ENCODE data around the gene RNASET2.

RNASET2 gene

DNA sequence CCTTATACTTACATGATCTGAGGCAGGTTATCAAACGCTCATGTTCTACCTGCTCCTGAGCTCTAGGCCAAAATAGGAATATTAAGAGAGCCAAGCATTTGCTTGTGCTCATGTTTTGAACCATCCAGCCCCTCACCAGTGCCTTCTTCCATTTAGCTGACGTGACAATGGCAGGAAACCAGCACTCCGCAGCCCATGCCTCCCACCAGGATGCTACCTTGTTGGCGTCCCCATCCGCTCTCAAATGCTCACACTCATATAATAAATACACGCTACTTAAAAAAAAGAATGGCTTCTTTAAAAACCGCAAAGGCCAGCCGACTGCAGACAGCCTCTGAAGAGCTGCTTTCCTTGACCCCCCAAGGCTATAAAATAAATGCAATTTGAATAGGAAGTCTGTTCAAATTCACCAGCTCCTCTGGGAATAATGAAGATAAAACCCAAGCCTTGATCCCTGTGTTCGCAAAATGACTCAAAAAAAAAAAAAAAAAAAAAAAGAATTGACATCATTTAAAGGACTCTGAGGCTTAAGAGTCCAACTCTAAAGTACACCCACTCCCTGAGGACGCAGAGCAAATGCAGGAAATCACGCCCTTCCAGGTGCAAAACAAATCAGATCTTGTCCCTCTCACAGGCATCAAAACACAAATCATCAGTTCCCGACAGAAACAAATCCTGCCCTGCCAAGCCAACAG is 29.0 kb downstream of the RNASET2 start:
- DNase-seq (ENCODE audit: low read depth) = no peak
- no peak overlapping the region for H3K4me3 ChIP-seq (ENCODE audit: low read length)
- TF ChIP-seq, protein P1, sequence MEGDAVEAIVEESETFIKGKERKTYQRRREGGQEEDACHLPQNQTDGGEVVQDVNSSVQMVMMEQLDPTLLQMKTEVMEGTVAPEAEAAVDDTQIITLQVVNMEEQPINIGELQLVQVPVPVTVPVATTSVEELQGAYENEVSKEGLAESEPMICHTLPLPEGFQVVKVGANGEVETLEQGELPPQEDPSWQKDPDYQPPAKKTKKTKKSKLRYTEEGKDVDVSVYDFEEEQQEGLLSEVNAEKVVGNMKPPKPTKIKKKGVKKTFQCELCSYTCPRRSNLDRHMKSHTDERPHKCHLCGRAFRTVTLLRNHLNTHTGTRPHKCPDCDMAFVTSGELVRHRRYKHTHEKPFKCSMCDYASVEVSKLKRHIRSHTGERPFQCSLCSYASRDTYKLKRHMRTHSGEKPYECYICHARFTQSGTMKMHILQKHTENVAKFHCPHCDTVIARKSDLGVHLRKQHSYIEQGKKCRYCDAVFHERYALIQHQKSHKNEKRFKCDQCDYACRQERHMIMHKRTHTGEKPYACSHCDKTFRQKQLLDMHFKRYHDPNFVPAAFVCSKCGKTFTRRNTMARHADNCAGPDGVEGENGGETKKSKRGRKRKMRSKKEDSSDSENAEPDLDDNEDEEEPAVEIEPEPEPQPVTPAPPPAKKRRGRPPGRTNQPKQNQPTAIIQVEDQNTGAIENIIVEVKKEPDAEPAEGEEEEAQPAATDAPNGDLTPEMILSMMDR (IDR thresholded peaks at IDR 0.05; ENCODE audit: insufficient read depth, low read depth, low read length, missing control alignments) = no peak

DNA sequence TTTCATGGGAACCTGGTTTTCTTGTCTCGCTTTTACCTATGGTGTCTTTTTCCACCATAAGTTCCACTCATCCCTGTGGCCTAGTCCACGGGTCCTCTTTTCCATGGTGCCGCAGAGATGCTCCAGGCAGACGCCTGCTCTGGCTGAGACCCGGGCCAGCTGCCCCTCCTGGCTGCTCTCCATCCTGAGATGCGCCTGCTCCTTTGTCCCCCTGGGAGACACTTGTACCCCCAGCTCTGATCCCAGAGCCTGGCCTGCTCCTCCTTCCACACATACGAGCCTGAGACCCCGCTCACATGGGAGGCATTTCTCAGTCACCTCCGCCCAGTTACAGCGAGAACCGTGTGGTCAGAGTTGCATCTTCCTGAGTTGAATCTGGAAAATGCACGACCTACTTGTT is 29.6 kb downstream of the RNASET2 start:
- TF ChIP-seq, protein P1 (IDR thresholded peaks at IDR 0.05; ENCODE audit: insufficient read depth, low read depth, low read length, missing control alignments) = no peak
- H3K4me3 ChIP-seq (ENCODE audit: low read length) = no peak overlapping the region
- DNase-seq (ENCODE audit: low read depth) = no peak

DNA sequence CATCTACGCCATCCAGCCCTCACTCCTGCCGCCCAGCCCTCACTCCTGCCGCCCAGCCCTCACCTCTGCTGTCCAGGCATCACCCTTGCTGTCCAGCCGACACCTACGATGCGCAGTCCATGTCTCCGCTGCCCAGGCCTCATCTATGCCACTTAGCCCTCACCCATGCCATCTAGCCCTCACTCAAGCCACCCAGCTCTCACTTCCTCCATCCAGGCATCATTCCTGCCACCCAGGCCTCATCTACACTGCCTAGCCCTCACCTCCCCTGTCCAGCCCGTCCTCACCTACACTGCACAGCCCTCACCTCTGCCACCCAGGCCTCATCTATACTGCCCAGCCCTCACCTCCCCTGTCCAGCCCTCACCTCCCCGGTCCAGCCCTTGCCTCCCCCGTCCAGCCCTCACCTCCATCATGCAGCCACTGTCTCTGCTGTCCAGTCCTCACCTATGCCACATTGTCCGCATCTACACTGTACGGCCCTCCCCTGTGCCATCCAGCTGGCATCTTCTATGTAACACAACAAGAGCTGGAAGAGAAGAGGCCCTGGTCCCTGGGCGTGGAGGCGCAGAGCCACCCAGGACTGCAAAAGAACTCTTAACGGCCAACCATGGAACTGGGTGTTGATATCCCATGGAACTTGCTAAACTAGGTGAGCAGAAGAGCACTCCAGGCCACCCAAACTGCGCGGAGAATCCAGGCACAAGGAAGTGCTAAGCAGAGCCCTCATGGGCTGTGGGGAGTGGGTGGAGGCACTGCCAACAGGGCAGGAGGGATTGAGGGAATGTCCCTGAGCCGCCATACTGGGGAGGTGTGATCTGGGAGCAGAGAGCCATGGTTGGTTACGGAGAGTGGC is 31.0 kb downstream of the RNASET2 start:
- no peak overlapping the region for H3K4me3 ChIP-seq (ENCODE audit: low read length)
- TF ChIP-seq, protein P1 (IDR thresholded peaks at IDR 0.05; ENCODE audit: insufficient read depth, low read depth, low read length, missing control alignments) = no peak
- DNase-seq (ENCODE audit: low read depth) = no peak

DNA sequence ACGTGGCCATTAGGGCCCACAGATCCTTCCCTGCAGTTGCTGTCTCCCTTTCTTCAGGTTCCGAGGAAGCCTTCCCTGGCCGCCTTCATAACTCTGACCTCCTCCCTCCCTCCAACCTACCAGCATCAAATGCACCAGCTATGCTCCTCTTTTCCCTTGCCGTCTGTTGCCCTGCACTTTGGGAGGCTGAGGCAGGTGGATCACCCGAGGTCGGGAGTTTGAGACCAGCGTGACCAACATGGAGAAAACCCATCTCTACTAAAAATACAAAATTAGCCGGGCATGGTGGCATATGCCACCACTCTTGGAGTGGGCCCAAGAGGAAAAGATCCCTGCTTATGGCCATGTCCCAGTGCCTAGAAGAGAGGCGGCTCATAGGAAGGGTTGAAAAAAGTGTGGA is 31.8 kb downstream of the RNASET2 start:
- no peak overlapping the region for H3K4me3 ChIP-seq (ENCODE audit: low read length)
- TF ChIP-seq, protein P1 (IDR thresholded peaks at IDR 0.05; ENCODE audit: insufficient read depth, low read depth, low read length, missing control alignments) = no peak
- DNase-seq (ENCODE audit: low read depth) = no peak

DNA sequence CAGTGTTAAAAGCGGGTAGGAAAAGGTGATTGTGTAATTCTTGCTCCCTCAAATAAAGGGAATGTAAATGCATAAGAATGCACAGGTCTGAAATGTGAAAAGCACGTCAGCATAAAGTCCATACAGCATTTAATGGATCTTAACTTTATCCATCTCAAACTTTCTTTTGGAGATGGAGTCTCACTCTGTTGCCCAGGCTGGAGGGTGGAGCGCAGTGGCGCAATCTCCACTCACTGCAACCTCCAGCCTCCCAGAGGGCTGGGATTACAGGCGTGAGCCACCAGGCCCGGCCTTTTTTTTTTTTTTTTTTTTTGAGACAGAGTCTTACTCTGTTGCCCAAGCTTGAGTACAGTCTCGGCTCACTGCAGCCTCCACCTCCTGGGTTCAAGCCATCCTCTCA is 33.4 kb downstream of the RNASET2 start:
- no peak overlapping the region for H3K4me3 ChIP-seq (ENCODE audit: low read length)
- no peak for DNase-seq (ENCODE audit: low read depth)
- TF ChIP-seq, protein P1 (IDR thresholded peaks at IDR 0.05; ENCODE audit: insufficient read depth, low read depth, low read length, missing control alignments) = no peak

DNA sequence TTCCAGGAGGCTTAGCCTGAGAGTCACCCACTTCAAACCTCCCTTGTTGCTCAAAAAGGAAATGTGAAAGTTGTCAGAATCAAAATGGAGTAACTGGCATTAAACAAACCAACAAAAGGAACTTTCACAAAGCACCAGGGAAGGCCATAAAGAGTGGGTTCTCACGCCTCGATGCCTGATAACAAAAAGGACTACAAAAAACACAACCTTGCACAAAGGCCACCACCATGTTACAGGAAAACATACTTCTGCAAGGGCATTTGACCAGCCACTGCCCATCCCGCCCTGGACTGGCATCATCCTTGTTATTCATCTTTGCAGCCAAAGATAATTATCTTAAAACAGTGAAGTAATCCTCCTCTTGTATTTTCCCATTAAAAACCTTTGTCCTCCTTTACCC is 34.8 kb downstream of the RNASET2 start:
- DNase-seq (ENCODE audit: low read depth) = no peak
- TF ChIP-seq, protein P1 (IDR thresholded peaks at IDR 0.05; ENCODE audit: insufficient read depth, low read depth, low read length, missing control alignments) = no peak

More for the DNA sequence above, 34.8 kb downstream of the RNASET2 start:
- no peak overlapping the region for H3K4me3 ChIP-seq (ENCODE audit: low read length)

Data from epithelial cell of esophagus (primary cell).